GM12878 (cell line): ENCODE data around the gene PRKAG2.

Experiments
- CTCF ChIP-seq, 3 experiments: IDR thresholded peaks in 2 of 3; conservative IDR thresholded peaks in 1 of 3; 2 replicates each; pipeline ENCODE4 v1.5.1; 2011; ENCODE audit warnings: low read depth in 3 of 3, low read length in 3 of 3, mild to moderate bottlenecking in 3 of 3, control low read depth in 2 of 3, moderate library complexity in 2 of 3, inconsistent platforms in 1 of 3, mixed read lengths in 1 of 3; ENCODE audit not compliant: control insufficient read depth in 2 of 3, insufficient read depth in 1 of 3; ENCODE audit errors: extremely low read depth in 1 of 3
- EED ChIP-seq: sonication (generic); IDR thresholded peaks from 2 replicates; pipeline ENCODE4 v1.6.1; 2016; ENCODE audit warnings: antibody characterized with exemption, low read depth
- EP300 ChIP-seq, 2 experiments: fragments of 150-350 bp in 1 of 2; IDR thresholded peaks; 2 replicates each; pipeline ENCODE4 v1.6.1; 2011 to 2012; ENCODE audit warnings: low read depth in 2 of 2, low read length in 2 of 2, borderline replicate concordance in 1 of 2, improper control_type of control experiment in 1 of 2, inconsistent platforms in 1 of 2; ENCODE audit not compliant: control insufficient read depth in 1 of 2
- FOS ChIP-seq: IDR thresholded peaks from 3 replicates; pipeline ENCODE4 v1.6.1; 2011; ENCODE audit warnings: borderline replicate concordance; ENCODE audit not compliant: insufficient read length; ENCODE audit errors: extremely low read depth
- FOXM1 ChIP-seq: IDR thresholded peaks from 2 replicates; pipeline ENCODE4 v1.6.1; 2012; ENCODE audit warnings: low read depth, mild to moderate bottlenecking, inconsistent platforms, low read length, moderate library complexity
- JUND ChIP-seq: IDR thresholded peaks from 2 replicates; pipeline ENCODE4 v1.6.1; 2012; ENCODE audit warnings: low read depth, mild to moderate bottlenecking, low read length, improper control_type of control experiment, moderate library complexity
- NFYB ChIP-seq: IDR thresholded peaks from 2 replicates; pipeline ENCODE4 v1.6.1; 2011; ENCODE audit warnings: low read depth, mild to moderate bottlenecking, low read length, improper control_type of control experiment, moderate library complexity; ENCODE audit not compliant: insufficient read depth
- POLR2A ChIP-seq: IDR thresholded peaks from 2 replicates; pipeline ENCODE4 v1.6.1; 2011; ENCODE audit warnings: low read depth, mild to moderate bottlenecking, low read length
- POLR2AphosphoS5 ChIP-seq: IDR thresholded peaks from 2 replicates; pipeline ENCODE4 v1.6.1; 2011; ENCODE audit warnings: mild to moderate bottlenecking, low read length, inconsistent platforms
- POU2F2 ChIP-seq: IDR thresholded peaks from 3 replicates; pipeline ENCODE4 v1.6.1; 2011; ENCODE audit warnings: low read depth, mild to moderate bottlenecking, low read length, borderline replicate concordance
- SP1 ChIP-seq: IDR thresholded peaks from one replicate; pipeline ENCODE4 v1.6.1; 2011; ENCODE audit warnings: low read depth, low read length
- SPI1 ChIP-seq: IDR thresholded peaks from 2 replicates; pipeline ENCODE4 v1.6.1; 2011; ENCODE audit warnings: low read depth, mild to moderate bottlenecking, low read length, moderate library complexity, borderline replicate concordance; ENCODE audit not compliant: insufficient read depth
- SUPT20H ChIP-seq: IDR thresholded peaks from 2 replicates; pipeline ENCODE4 v1.6.1; 2011; ENCODE audit warnings: low read depth, mild to moderate bottlenecking, low read length, moderate library complexity, borderline replicate concordance; ENCODE audit not compliant: control insufficient read depth
- TCF7 ChIP-seq: IDR thresholded peaks from 2 replicates; pipeline ENCODE4 v1.6.1; 2014; ENCODE audit warnings: antibody characterized with exemption, borderline replicate concordance

- TF ChIP-seq CTCF (IDR thresholded peaks at IDR 0.05 in 2 of 3, conservative IDR thresholded peaks at IDR 0.05 in 1 of 3; ENCODE audit: control insufficient read depth in 2 of 3, extremely low read depth in 1 of 3, insufficient read depth in 1 of 3, low read depth in 3 of 3, low read length in 3 of 3): no peak
- no peak for TF ChIP-seq POLR2A
- no peak for TF ChIP-seq POU2F2
- no peak for TF ChIP-seq POLR2AphosphoS5
- TF ChIP-seq FOXM1: no peak
- TF ChIP-seq NFYB: no peak
- no peak for TF ChIP-seq SP1
- no peak for TF ChIP-seq SPI1
- TF ChIP-seq EP300 (IDR thresholded peaks at IDR 0.05; ENCODE audit: borderline replicate concordance in 1 of 2, control insufficient read depth in 1 of 2, low read depth in 2 of 2, low read length in 2 of 2): no peak
- no peak for TF ChIP-seq TCF7
- no peak for TF ChIP-seq SUPT20H
- no peak for TF ChIP-seq FOS
- no peak for TF ChIP-seq JUND
- no peak for TF ChIP-seq EED
These were observed 219.7 kb downstream of the PRKAG2 start for GRCh38 chr7:151657173-151657572.
